Measurements from ENCODE around the gene CHERP.

GRCh38 chr19:16522559-16523377 lies 19.5 kb downstream of the CHERP start:
- TF ChIP-seq CTCF (conservative IDR thresholded peaks at IDR 0.05; ENCODE audit: low read depth in 2 of 2) = no peak
- TF ChIP-seq EZH2 (IDR thresholded peaks at IDR 0.05; ENCODE audit: low read depth, unreplicated experiment) = no peak
- no peak for TF ChIP-seq POLR2AphosphoS5 (IDR thresholded peaks at IDR 0.05; ENCODE audit: low read depth)
- no peak for TF ChIP-seq REST (IDR thresholded peaks at IDR 0.05; ENCODE audit: unreplicated experiment)
- no peak for TF ChIP-seq JUNB (IDR thresholded peaks at IDR 0.05; ENCODE audit: unreplicated experiment)
- no peak for TF ChIP-seq EZH2phosphoT487 (IDR thresholded peaks at IDR 0.05; ENCODE audit: unreplicated experiment)
- no peak for TF ChIP-seq CREB1 (CRISPR knock-in tag; IDR thresholded peaks at IDR 0.05; ENCODE audit: low read depth)
- no peak for TF ChIP-seq NANOG (IDR thresholded peaks at IDR 0.05; ENCODE audit: borderline replicate concordance)

All from GM23338 (cell line).